Testis (tissue), 2 donors: ENCODE results near the gene C12orf42.

Source experiments
- POLR2A ChIP-seq: fragments of 450-650 bp; IDR thresholded peaks from one replicate; pipeline ENCODE4 v1.6.1; 2017; ENCODE audit warnings: antibody characterized with exemption, mild to moderate bottlenecking, moderate library complexity
- TF ChIP-seq, protein P1 (sequence below), 3 experiments: fragments of 450-650 bp in 2 of 3; fragments of 200-600 bp in 1 of 3; sonication (generic) in 1 of 3; IDR thresholded peaks; one replicate each; pipeline ENCODE4 v1.5.1; 2016 to 2019; ENCODE audit warnings: antibody characterized with exemption in 3 of 3, mild to moderate bottlenecking in 2 of 3, moderate library complexity in 1 of 3

DNA sequence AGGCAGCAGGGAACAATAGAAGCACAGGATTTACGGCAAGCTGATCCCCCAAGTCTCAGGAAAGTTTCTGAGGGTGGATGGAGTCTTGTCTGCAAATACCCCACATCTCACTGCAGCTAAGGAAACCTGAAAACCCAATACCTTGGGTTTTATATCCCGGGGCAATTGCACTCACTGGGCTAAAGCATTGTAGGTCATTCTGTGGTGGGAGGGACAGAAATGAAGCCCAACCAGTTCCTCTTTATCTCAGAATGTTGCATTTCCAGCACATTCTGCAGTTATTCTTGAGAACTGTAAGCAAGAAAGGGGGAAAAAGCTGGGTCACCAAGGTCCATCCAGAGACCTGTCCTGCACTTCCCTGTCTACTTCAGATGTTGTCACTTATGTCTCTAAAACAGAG is 39.8 kb downstream of the C12orf42 start:
- TF ChIP-seq, protein P1, sequence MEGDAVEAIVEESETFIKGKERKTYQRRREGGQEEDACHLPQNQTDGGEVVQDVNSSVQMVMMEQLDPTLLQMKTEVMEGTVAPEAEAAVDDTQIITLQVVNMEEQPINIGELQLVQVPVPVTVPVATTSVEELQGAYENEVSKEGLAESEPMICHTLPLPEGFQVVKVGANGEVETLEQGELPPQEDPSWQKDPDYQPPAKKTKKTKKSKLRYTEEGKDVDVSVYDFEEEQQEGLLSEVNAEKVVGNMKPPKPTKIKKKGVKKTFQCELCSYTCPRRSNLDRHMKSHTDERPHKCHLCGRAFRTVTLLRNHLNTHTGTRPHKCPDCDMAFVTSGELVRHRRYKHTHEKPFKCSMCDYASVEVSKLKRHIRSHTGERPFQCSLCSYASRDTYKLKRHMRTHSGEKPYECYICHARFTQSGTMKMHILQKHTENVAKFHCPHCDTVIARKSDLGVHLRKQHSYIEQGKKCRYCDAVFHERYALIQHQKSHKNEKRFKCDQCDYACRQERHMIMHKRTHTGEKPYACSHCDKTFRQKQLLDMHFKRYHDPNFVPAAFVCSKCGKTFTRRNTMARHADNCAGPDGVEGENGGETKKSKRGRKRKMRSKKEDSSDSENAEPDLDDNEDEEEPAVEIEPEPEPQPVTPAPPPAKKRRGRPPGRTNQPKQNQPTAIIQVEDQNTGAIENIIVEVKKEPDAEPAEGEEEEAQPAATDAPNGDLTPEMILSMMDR (IDR thresholded peaks at IDR 0.05), result no peak
- no peak for TF ChIP-seq POLR2A
